Measurements from ENCODE around the gene KLHL11. TPM values are rescaled to one million over a fixed set of nuclear protein-coding genes. Genes with fewer than 3 reads are reported as not detected.

KLHL11 gene
- total and polyA plus RNA-seq, 2 of the 8 experiments (the other 6 are each of a cell fraction or from before 2014, with no cell fraction given) = 4.2 to 13.7 TPM

DNA sequence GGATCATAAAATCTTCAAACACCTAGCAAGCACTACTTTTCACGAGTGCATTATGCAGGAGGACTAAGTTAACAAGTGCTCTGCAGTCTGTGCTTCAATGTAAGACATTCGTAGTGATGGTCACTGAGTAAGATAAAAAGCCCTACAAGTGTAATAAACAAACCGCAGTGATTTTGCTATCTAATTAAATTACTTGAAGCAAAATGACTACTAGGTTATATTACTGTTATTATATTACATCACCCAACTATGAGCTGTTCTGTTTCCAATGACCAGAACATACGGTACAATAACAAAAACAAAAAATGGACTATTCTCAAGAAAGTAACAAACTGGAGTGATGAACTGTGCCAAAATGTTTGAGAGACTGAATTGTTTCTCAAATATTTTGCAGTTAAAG is 16.4 kb downstream of the KLHL11 start:
- no peak overlapping the region for H2BK20ac ChIP-seq (ENCODE audit: low read length)
- POLR2A ChIA-PET (ENCODE audit: partially characterized antibody) = interaction anchor here (0.8 kb wide), 1 partner anchor 14 kb away, joined by 3 read pairs; no protein-coding TSS in a partner anchor
- H3K79me2 ChIP-seq (ENCODE audit: control insufficient read depth in 1 of 2, insufficient read depth in 2 of 2, low read length in 2 of 2) = peaks cover 0 to 41% of the 10 kb centered on the region in 2 experiments; a peak in 2 of 4 replicates
- no peak overlapping the region for H3K56ac ChIP-seq (replicated peaks; ENCODE audit: insufficient read length, low read depth, low read length)
- H3K4me1 ChIP-seq (replicated peaks in 1 of 4; ENCODE audit: control insufficient read depth in 3 of 4, insufficient read depth in 4 of 4, low read length in 3 of 4) = no peaks in the 10 kb centered on the region
- H3K23me2 ChIP-seq (ENCODE audit: low read depth, low read length) = no peaks in the 10 kb centered on the region
- H3K18ac ChIP-seq (ENCODE audit: extremely low read depth, low read length) = no peak overlapping the region
- no peak overlapping the region for H4K91ac ChIP-seq (replicated peaks; ENCODE audit: insufficient read length, low read length)
- WGBS, 2 experiments (ENCODE audit: extremely low coverage in 1 of 2, insufficient coverage in 1 of 2, insufficient read length in 1 of 2, insufficient replicate concordance in 2 of 2, low coverage in 1 of 2, low lambda C conversion rate in 2 of 2, missing lambda C conversion rate in 1 of 2) = 98% methylated on average over 4 of the region's 4 CpGs; no CpG with 5 or more reads in 1 of the 2 experiments
- no peak overlapping the region for H4K8ac ChIP-seq (ENCODE audit: extremely low read depth, insufficient read depth, low read length)
- H2BK120ac ChIP-seq (replicated peaks; ENCODE audit: low read depth, low read length) = no peak overlapping the region
- H3K79me1 ChIP-seq (ENCODE audit: low read depth, low read length) = peaks cover 3% of the 10 kb centered on the region
- H3K9ac ChIP-seq (replicated peaks in 1 of 4; ENCODE audit: extremely low read depth in 1 of 4, low read depth in 3 of 4, low read length in 3 of 4) = no peak overlapping the region
- H3K27me3 ChIP-seq (replicated peaks in 1 of 4; ENCODE audit: control insufficient read depth in 3 of 4, extremely low read depth in 1 of 4, insufficient read depth in 3 of 4, low read length in 3 of 4) = no peaks in the 10 kb centered on the region
- no peak overlapping the region for H3K27ac ChIP-seq (ENCODE audit: low read depth, low read length)
- H3K23ac ChIP-seq (ENCODE audit: insufficient read length) = no peak overlapping the region
- H4K20me1 ChIP-seq (replicated peaks in 1 of 2; ENCODE audit: control insufficient read depth in 1 of 2, insufficient read depth in 2 of 2, low read length in 2 of 2) = peaks cover 0 to 3% of the 10 kb centered on the region in 2 experiments
- no peak overlapping the region for H3K4me3 ChIP-seq (ENCODE audit: extremely low read depth in 1 of 4, insufficient read depth in 2 of 4, low read depth in 3 of 4, low read length in 4 of 4)
- no peak for FAIRE-seq
- H3K14ac ChIP-seq (ENCODE audit: insufficient read length) = no peak overlapping the region
- H2BK12ac ChIP-seq (ENCODE audit: low read depth, low read length) = no peak overlapping the region
- no peak for DNase-seq (ENCODE audit: low read depth in 1 of 2, low spot score in 2 of 2)
- no peak overlapping the region for H3K4ac ChIP-seq (replicated peaks; ENCODE audit: insufficient read length, low read depth, low read length)
- H3K9me3 ChIP-seq (ENCODE audit: insufficient read depth in 2 of 2, low read depth in 1 of 2, low read length in 1 of 2) = no peaks in the 10 kb centered on the region
- no peak overlapping the region for H3K4me2 ChIP-seq (ENCODE audit: insufficient read depth in 1 of 2, low read depth in 2 of 2, low read length in 2 of 2)
- H4K5ac ChIP-seq (ENCODE audit: insufficient read length, low read depth, low read length) = no peak overlapping the region
- peaks cover 2 to 10% (median 6%) of the 10 kb centered on the region in 4 experiments; a peak in 5 of 8 replicates for H3K36me3 ChIP-seq (ENCODE audit: control insufficient read depth in 2 of 4, insufficient read depth in 4 of 4, low read length in 3 of 4)
- H2AFZ ChIP-seq (ENCODE audit: low read length) = no peak overlapping the region
- CTCF ChIA-PET (ENCODE audit: partially characterized antibody) = interaction anchor here (1.1 to 1.8 kb wide), 4 partner anchors 8 to 373 kb away, joined by 3 to 4 read pairs (median 4); no protein-coding TSS in a partner anchor
- no peak overlapping the region for H2BK5ac ChIP-seq (ENCODE audit: low read depth, low read length)
- H2AK5ac ChIP-seq (ENCODE audit: low read depth, low read length) = no peak overlapping the region
- H2BK15ac ChIP-seq (ENCODE audit: low read length) = no peak overlapping the region
- no peak for TF ChIP-seq POU5F1 (IDR thresholded peaks at IDR 0.05; ENCODE audit: low read depth, low read length)
- no peak for TF ChIP-seq TEAD4 (IDR thresholded peaks at IDR 0.05; ENCODE audit: low read depth, low read length)

Measured in H1 (cell line).